B cell (primary cell): ENCODE results near the gene RIC8A. TPM values are rescaled to one million over a fixed set of nuclear protein-coding genes. Genes with fewer than 3 reads are reported as not detected.

Experiments
- ATAC-seq: fragments of 200-7000 bp; cut with Tn5 transposase; one replicate; pipeline ENCODE4 v1.10.0; 2021; ENCODE audit warnings: low read depth, mild to moderate bottlenecking, moderate number of reproducible peaks, moderate library complexity
- CTCF ChIA-PET: fragments of 350-600 bp; sonication (Branson Sonifier 250); formaldehyde crosslinking; loops from one replicate; lab custom pipeline; 2021; ENCODE audit warnings: antibody characterized with exemption, inconsistent platforms; lab: Charles Lee
- POLR2A ChIA-PET: fragments of 350-600 bp; sonication (Branson Sonifier 250); formaldehyde crosslinking; loops from one replicate; lab custom pipeline; 2021; ENCODE audit warnings: antibody characterized with exemption; lab: Charles Lee
- DNase-seq: peaks from one replicate; pipeline ENCODE4 v3.0.0; 2013
- H2AFZ ChIP-seq: 2 replicates; pipeline ENCODE4 v1.6.1; 2012; ENCODE audit warnings: mild to moderate bottlenecking, low read depth, low read length; ENCODE audit not compliant: insufficient read depth, poor library complexity, severe bottlenecking
- H3K27ac ChIP-seq, 2 donors: 1 replicate in 1 of 2; 2 replicates in 1 of 2; pipeline ENCODE4 v1.5.1; 2012 to 2013; ENCODE audit warnings: low read length in 2 of 2, mild to moderate bottlenecking in 2 of 2, moderate library complexity in 1 of 2
- H3K27me3 ChIP-seq, 4 experiments: fragments of 200-600 bp in 1 of 4; sonication (generic) in 1 of 4; replicated peaks in 1 of 4; 1 replicate in 2 of 4; 2 replicates in 2 of 4; pipeline versions ENCODE4 v1.6.1 to v1.7.0; 2013 to 2016; ENCODE audit warnings: low read length in 3 of 4, mild to moderate bottlenecking in 2 of 4, mixed read lengths in 1 of 4, moderate library complexity in 1 of 4; ENCODE audit not compliant: insufficient read depth in 4 of 4, control insufficient read depth in 3 of 4; ENCODE audit errors: control extremely low read depth in 1 of 4
- H3K36me3 ChIP-seq, 2 experiments: replicated peaks in 1 of 2; 1 replicate in 1 of 2; 2 replicates in 1 of 2; pipeline versions ENCODE4 v1.6.1 to v1.7.1; 2013; ENCODE audit warnings: low read length in 1 of 2; ENCODE audit not compliant: insufficient read depth in 2 of 2, control insufficient read depth in 1 of 2; ENCODE audit errors: control extremely low read depth in 1 of 2, extremely low read depth in 1 of 2
- H3K4me1 ChIP-seq, 2 donors: fragments of 200-600 bp in 1 of 2; sonication (generic) in 1 of 2; 1 replicate in 1 of 2; 2 replicates in 1 of 2; pipeline versions ENCODE4 v1.5.1 to v1.6.1; 2013 to 2017; ENCODE audit warnings: low read length in 2 of 2; ENCODE audit not compliant: control insufficient read depth in 2 of 2, insufficient read depth in 2 of 2
- H3K4me2 ChIP-seq: replicated peaks from 2 replicates; pipeline ENCODE3; 2012; ENCODE audit warnings: mild to moderate bottlenecking, low read depth, low read length; ENCODE audit not compliant: poor library complexity, severe bottlenecking
- H3K4me3 ChIP-seq, 5 experiments: fragments of 200-600 bp in 1 of 5; sonication (generic) in 1 of 5; 1 replicate in 3 of 5; 2 replicates in 2 of 5; pipeline versions ENCODE4 v1.5.1 to v1.7.0; 2011 to 2016; ENCODE audit warnings: low read length in 4 of 5, mild to moderate bottlenecking in 4 of 5, low read depth in 2 of 5, control low read depth in 1 of 5, moderate library complexity in 1 of 5; ENCODE audit not compliant: insufficient read depth in 1 of 5; ENCODE audit errors: control extremely low read depth in 1 of 5, extremely low read depth in 1 of 5
- H3K79me2 ChIP-seq: fragments of 200-600 bp; sonication (generic); one replicate; pipeline ENCODE4 v1.6.0; 2016; ENCODE audit warnings: low read length; ENCODE audit not compliant: control insufficient read depth, insufficient read depth
- H3K9ac ChIP-seq: fragments of 200-600 bp; sonication (generic); 2 replicates; pipeline ENCODE4 v1.6.1; 2017; ENCODE audit warnings: mild to moderate bottlenecking, low read length, moderate library complexity
- H3K9me3 ChIP-seq, 3 donors: one replicate each; pipeline versions ENCODE4 v1.6.1 to v1.7.1; 2013; ENCODE audit warnings: low read length in 2 of 3; ENCODE audit not compliant: control insufficient read depth in 2 of 3, insufficient read depth in 1 of 3; ENCODE audit errors: control extremely low read depth in 1 of 3
- H4K20me1 ChIP-seq: 2 replicates; pipeline ENCODE4 v1.6.0; 2012; ENCODE audit warnings: mild to moderate bottlenecking, low read length; ENCODE audit not compliant: insufficient read depth, control insufficient read depth, poor library complexity, severe bottlenecking
- H3K27ac Mint-ChIP-seq: one replicate; pipeline ENCODE4 v1.8.0; 2021; ENCODE audit warnings: mixed read lengths
- H3K27me3 Mint-ChIP-seq: one replicate; pipeline ENCODE4 v1.8.0; 2021; ENCODE audit warnings: mixed read lengths
- H3K4me1 Mint-ChIP-seq: one replicate; pipeline ENCODE4 v1.8.0; 2021; ENCODE audit warnings: mixed read lengths
- H3K4me3 Mint-ChIP-seq: one replicate; pipeline ENCODE4 v1.8.0; 2021; ENCODE audit warnings: mixed read lengths
- H3K9me3 Mint-ChIP-seq: one replicate; pipeline ENCODE4 v1.8.0; 2022; ENCODE audit warnings: mixed read lengths; ENCODE audit not compliant: insufficient read depth
- CTCF ChIP-seq: fragments of 200-600 bp; IDR thresholded peaks from one replicate; pipeline ENCODE4 v1.8.0; 2022; ENCODE audit warnings: antibody characterized with exemption, mild to moderate bottlenecking
- EZH2 ChIP-seq: IDR thresholded peaks from 2 replicates; pipeline ENCODE4 v1.6.1; 2012; ENCODE audit warnings: borderline replicate concordance, low read depth, mild to moderate bottlenecking, moderate library complexity, low read length; ENCODE audit not compliant: insufficient read depth, poor library complexity, severe bottlenecking
- WGBS: methylation state at CpG from one replicate; pipeline ENCODE4 v1.1.5; 2013; ENCODE audit warnings: missing lambda C conversion rate; ENCODE audit not compliant: insufficient coverage; 5-methylcytosine and 5-hydroxymethylcytosine counted together
- intact Hi-C: fragments of 100-400 bp; cut with micrococcal nuclease; formaldehyde crosslinking; loops from one replicate; pipeline ENCODE4 v1.10.0; 2022
- polyA plus RNA-seq: library from polyadenylated mRNA; depleted of rRNA; stranded (reverse); fragments of >200 nt; gene quantifications from 2 replicates; pipeline ENCODE4 v1.2.3, GENCODE V29; 2012
- total RNA-seq, 2 donors: library from RNA; stranded (reverse); fragments of 120-200 nt in 1 of 2; gene quantifications; 1 replicate in 1 of 2; 2 replicates in 1 of 2; pipeline versions ENCODE4 v1.2.3 to v1.2.4, GENCODE V29; 2013 to 2022

RIC8A gene
- total and polyA plus RNA-seq, 2 donors (not counting 1 experiment from before 2014, with no cell fraction given): 100 to 102 TPM

GRCh38 chr11:221539-221938 lies 14.0 kb downstream of the RIC8A start:
- no peaks in the 10 kb centered on the region for H3K9me3 Mint-ChIP-seq
- ATAC-seq: no peak
- CTCF ChIA-PET: interaction anchor here (0.9 kb wide), 1 partner anchor 29 kb away, joined by 3 read pairs; no protein-coding TSS in a partner anchor
- H3K9ac ChIP-seq: no peak overlapping the region
- POLR2A ChIA-PET: no interaction called here
- no peaks in the 10 kb centered on the region for H3K27me3 Mint-ChIP-seq
- no peaks in the 10 kb centered on the region for H4K20me1 ChIP-seq
- no peaks in the 10 kb centered on the region for H3K27me3 ChIP-seq
- H3K4me1 ChIP-seq: no peaks in the 10 kb centered on the region
- peaks cover 0 to 23% of the 10 kb centered on the region in 2 experiments for H3K36me3 ChIP-seq
- no peak for DNase-seq
- no peak overlapping the region for H3K27ac Mint-ChIP-seq
- no peaks in the 10 kb centered on the region for H3K9me3 ChIP-seq
- TF ChIP-seq EZH2 (no peak), CTCF (no peak)
- peaks cover 21% of the 10 kb centered on the region for H3K79me2 ChIP-seq
- no peak overlapping the region for H3K27ac ChIP-seq
- no peak overlapping the region for H2AFZ ChIP-seq
- no peak overlapping the region for H3K4me3 ChIP-seq
- WGBS: 98% methylated on average over 5 of the region's 7 CpGs
- no peak overlapping the region for H3K4me2 ChIP-seq
- peaks cover 6% of the 10 kb centered on the region for H3K4me1 Mint-ChIP-seq
- H3K4me3 Mint-ChIP-seq: no peak overlapping the region
- intact Hi-C loops: no loop called here

GRCh38 chr11:221998-222789 lies 14.7 kb downstream of the RIC8A start:
- no peak for DNase-seq
- CTCF ChIA-PET: interaction anchor here (0.9 kb wide), 1 partner anchor 28 kb away, joined by 3 read pairs; no protein-coding TSS in a partner anchor

More at GRCh38 chr11:221998-222789, 14.7 kb downstream of the RIC8A start:
- Histone ChIP-seq H3K9me3 (no peaks in the 10 kb centered on the region), H3K36me3 (peaks cover 0 to 22% of the 10 kb centered on the region in 2 experiments), H3K27ac (no peak overlapping the region), H3K27me3 (no peaks in the 10 kb centered on the region), H3K79me2 (peaks cover 27% of the 10 kb centered on the region), H3K4me3 (no peak overlapping the region), H3K9ac (no peak overlapping the region), H3K4me1 (no peaks in the 10 kb centered on the region), H4K20me1 (no peaks in the 10 kb centered on the region), H3K4me2 (no peak overlapping the region), H2AFZ (no peak overlapping the region)
- Mint-ChIP-seq H3K4me3 (no peak overlapping the region), H3K4me1 (peaks cover 6% of the 10 kb centered on the region), H3K27me3 (no peaks in the 10 kb centered on the region), H3K9me3 (no peaks in the 10 kb centered on the region), H3K27ac (no peak overlapping the region)
- ATAC-seq: no peak
- WGBS: 95% methylated on average over 14 of the region's 14 CpGs
- POLR2A ChIA-PET: no interaction called here
- intact Hi-C loops: no loop called here
- no peak for TF ChIP-seq CTCF
- no peak for TF ChIP-seq EZH2
